ENCODE data around the gene LMO2.

Gene LMO2

DNA sequence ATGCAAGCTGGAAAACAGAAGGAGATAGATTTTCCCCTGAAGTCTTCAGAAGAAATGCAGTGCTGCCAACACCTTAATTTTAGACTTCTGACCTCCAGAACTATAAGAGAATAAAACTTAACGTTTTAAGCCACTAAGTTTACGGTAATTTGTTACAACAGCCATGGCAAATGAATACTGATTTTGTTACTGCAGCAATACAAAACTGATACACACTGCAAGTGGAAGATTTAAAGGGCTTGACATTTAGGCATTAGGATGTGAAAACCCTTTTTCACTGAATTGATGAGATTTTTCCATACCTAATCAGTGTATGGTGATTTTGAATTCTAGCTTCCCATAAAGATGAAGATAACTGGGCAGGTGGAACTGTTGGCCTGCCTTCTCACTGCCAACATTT, 22.1 kb upstream of the LMO2 start:
- no peak for DNase-seq (ENCODE audit: low spot score)

DNA sequence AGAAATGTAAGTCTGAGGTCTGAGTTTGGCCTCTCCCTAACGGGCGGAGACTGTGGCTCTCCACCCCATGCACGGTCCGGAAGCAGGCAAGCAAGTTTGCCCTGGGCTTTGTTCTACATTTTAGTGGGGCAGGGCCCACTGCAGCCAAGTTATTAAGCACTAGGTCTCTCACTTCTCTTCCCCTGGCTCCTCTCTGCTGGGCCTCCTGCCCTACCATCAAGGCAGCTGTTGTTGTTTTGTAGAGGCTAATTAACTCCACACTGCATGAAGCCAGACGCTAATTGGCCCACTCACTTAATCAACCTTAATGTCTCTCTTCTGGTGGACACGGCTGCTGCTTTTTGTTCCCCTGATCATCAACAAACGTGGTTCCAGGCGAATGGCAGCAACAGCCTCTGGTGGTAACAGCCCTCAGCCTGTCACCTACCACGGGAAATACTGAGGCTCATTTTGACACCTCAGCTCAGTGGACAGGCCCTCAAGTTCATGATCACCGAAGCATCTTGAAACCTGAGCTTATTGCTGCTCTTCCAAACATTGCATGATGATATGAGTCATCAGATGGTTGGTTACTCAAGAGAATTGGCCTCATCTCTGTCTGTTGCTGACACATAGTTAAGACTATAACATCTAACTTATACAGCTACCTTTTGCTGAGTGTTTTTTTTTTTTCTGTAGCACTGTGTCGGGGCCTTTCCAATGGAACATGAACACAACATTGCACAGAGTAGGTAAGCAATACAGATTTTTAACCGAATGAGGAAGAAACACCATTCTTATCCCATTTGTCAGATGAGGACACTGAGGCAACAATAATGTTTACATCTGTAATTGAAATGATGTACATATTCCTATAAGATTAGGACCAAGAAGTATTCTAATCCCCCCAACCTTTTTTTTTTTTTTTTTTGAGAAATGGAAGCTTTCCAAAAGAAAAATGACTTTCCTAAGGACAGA, 20.8 kb upstream of the LMO2 start:
- no peak for DNase-seq (ENCODE audit: low spot score)

DNA sequence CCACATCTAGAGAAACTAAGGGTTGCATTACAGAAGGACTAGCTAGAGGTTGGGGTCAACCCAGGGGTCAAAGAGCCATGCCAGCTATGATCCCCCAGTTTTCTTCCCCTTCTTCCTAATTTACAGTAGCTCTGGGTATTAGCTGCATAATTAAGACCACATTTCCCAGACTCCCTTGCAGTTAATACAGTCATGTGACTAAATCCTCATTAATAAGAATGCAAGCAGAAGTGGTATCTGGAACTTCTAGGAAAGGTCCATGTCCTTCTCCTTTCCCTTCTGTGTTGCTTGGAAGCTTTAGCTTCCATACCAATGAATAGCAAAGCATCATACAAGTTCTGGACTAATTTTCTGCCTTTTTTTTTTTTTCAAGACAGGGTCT, 19.1 kb upstream of the LMO2 start:
- no peak for DNase-seq (ENCODE audit: low spot score)

DNA sequence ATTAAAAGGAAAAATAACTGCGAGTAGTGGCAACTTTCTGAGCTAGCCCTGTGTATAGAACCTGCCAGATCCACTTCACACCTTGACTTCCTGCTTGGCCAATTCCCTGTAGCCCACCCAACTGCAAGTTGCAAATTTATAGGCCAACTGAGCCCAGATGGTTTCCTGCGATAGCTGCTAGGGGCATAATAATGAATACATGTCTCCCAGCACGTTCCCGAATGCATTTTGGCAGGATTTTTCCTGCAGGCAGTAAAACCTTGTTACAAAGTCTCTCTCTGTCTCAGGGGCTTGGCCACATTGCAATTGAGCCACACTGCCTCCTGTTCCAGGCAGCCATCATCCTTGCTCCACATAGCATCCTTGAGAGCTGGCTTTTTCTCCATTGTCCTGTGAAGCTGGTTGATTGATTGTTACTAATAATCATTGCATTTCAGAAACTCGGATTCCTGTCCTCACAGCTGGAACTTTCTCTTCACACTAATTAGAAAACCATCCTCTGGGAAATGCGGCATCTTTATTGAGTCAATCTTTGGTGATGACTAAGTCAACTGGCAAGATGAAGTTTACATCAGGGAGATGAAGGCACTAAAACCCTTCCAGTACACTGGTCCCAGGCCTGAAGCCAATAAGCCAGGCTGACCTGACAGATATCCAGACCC, 18.6 kb upstream of the LMO2 start:
- DNase-seq (ENCODE audit: low spot score) = no peak

DNA sequence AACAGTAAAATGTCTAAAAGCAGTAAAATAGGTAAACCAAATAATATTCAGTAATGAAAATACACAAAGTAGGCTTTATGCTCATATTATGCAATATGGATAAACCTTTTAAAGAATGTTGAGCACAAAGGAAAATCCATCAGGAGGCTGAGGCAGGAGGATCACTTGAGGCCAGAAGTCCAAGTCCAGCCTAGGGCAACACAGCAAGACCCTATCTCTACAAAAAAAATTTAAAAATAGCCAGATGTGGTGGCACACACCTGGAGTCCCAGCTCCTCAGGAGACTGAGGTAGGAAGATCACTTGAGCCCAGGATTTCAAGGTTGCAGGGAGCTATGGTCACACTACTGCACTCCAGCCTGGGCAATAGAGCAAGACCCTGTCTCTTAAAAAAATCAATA, 17.7 kb upstream of the LMO2 start:
- no peak for DNase-seq (ENCODE audit: low spot score)

DNA sequence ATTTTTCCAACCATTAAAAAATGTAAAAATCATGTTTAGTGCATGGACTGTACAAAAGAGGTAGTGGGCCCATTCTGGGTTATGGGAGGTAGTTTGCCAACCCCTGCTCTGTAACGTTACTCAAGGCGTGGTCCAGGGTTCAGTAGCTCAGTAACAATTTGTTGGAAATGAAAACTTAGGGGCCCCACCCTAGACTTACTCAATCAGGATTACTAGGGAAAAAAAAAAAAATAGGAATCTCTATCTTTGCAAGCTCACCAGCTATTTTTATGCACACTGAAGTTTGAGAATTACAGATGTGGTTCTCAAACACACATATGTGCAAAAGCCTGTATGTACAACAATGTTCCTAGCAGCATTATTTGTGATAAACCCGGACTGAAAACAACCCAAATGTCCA, 17.3 kb upstream of the LMO2 start:
- DNase-seq (ENCODE audit: low spot score) = no peak

DNA sequence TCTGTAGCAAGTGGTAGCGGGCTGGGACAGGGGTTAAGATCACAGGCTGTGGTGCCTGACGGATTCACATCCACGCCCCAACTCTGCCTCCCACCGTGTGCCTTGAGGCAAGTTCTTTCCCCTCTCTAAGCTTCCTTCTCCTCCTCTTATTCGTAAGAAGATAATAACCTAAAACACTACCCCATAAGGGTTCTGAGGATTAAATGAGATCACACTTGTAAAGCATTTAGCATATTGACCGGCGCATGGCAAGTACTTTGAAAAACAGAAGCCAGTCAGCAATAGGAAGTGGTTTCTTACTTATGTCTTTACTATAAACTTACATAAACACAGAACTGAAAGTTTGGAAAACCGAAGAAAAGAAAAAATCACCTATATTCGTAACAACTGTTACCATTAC, 15.5 kb upstream of the LMO2 start:
- DNase-seq (ENCODE audit: low spot score) = no peak

DNA sequence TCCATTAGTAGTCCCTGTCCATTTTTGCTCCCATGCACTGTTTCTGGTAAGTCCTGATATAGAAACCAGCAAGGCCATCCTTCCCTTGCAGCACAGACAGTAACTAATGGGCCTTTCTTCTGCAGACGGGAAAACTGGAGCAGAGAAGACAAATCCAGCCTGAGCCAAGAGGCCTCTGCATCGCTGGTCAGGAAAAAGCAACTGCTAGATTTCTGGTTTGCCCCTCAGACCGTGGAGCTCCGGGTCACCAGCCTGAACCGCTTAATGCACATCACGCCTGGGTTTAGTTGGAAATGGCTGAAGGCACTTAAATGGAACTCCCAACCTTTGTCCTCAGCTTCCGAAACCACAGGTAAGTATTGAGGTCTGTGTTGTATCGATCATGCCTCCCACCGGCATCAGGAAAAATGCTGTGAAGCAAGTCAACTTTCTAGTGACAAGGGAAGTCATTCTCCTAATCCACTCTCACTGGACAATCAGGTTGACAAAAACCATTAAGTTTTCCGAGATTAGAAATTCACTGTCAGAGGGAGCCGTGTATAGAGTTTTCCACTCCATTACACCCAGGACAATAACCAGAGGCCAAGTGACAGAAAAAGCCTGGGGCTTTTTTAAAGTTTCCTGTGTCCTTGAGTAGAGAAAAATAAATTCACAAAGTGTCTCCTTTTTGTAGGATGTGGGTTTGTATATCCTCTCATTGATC, 14.8 kb upstream of the LMO2 start:
- DNase-seq (ENCODE audit: low spot score) = no peak

DNA sequence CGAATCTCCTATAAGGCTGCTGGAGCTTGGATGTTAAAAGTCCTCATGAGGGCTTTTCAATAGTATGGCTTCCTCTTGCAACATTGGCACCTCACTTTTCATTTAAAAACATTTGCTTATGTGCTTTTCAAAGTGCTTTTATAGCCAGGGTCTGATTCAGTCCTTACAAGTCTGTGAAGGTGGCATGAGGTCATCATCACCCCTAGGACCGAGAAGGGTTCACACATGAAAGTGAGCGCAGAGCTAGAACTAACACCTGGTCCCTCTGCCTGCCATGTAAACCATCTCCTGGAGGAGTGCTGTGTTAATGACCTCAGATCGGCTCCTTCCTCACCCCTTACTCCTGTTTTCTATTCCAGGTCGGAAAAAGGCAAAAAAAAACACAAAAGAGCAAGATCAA, 12.2 kb upstream of the LMO2 start:
- DNase-seq (ENCODE audit: low spot score) = no peak

DNA sequence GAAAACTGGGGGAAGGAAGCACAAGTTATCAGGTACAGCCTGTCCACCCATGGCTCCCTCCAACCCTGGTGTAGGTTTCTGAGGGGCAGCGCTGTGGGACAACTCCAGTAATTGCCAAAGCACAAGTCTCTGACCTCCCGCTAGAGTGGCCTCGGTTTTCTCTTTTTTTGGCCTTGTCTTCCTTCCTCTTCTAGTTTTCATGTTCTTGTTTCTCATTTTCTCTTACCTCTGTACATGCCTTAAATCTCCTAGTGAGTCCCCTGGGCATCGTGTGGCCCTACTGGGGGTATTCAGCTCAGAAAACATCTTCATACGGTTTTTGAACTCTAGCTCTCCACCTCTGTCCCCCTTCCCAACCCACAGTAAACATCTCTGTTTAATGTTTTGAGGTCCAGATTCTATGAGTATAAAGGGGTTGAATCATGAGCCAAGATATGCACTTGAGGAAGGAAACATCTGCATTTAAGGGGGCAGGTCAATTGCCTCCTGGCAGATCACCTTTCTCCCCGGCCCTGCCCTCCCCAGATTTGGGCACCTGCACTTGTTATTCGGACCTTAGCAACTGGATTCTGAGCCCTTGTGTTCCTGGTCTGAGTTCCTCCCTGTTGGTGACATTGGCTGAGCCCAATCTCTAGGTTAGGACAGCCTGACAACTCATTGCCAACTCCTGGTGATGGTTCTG, 8.4 kb upstream of the LMO2 start:
- DNase-seq (ENCODE audit: low spot score) = no peak

DNA sequence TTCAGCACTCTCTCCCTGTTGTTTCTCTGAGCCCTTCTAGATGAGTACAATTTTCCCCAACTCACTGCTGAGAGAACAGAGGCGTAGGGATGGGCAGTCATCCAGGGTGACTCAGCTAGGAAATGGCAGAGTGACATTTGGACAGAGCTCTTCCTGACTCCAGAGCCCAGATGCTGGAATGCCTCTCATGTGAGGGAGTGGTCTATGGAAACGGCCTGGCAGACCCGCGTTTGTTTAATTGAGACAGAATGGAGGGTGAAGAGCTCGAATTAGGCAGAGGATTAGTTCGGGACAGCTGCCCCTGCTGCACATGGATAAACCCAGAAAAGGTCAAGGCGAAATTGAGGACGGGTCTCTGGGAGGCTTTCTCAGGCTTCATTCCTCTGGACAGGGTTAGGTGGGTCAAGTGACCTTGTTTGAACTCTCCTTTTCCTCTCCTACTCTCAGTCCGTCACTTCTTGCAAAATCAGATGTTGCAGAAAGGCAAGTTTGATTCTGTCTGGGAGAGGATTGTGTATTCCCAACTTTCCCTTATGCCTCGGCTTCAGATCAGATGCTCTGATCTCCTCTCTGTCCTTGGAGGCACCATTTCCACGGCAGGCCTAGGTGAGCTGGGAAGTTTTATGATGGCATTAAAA, 7.6 kb upstream of the LMO2 start:
- no peak for DNase-seq (ENCODE audit: low spot score)

DNA sequence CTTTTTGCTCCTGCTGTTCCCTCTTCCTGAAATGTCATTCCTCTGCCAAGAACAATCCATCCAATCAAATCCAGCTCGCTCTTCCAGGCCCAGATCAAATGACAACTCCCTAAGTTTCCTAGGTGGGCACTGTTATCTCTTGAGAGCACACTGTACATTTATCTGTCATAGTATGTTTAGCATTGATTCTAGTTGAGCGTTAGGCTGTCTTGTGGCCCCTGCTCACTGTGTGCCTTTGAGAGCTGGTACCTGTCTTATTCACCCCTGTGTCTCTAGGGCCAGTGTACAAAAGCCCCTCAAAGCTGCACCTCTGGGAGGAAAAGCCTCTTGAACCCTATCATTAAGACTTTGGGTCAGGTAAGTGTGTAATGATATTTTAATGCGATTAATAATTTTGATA, 7.1 kb upstream of the LMO2 start:
- no peak for DNase-seq (ENCODE audit: low spot score)

DNA sequence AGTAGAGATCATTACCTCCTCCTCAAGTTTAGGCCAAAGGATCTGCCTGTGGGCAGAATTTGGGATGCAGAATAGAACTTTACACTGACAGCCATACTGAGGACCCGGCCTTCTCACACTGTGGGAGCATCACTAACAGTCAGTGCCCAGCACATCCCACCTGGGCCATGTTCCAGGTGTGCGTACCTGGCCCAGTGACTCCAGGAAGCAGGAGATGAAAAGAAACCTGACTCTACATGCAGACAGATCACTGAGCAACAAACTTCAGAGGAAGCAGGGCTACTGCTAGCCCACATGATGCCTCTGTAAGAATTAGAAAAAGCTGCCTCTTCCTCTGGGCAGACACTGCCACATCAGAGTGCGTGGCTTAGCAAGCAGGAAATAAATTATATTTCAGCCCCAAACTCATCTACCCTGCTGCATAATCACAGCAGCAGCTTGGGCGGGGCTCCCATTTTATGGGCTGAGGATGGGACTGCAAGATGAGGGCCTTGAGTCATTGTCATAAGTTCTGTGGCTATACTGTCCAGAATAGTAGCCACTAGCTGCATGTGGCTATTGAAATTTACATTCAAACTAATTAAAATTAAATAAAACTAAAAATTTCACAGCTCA, 6.0 kb upstream of the LMO2 start:
- DNase-seq (ENCODE audit: low spot score) = no peak

DNA sequence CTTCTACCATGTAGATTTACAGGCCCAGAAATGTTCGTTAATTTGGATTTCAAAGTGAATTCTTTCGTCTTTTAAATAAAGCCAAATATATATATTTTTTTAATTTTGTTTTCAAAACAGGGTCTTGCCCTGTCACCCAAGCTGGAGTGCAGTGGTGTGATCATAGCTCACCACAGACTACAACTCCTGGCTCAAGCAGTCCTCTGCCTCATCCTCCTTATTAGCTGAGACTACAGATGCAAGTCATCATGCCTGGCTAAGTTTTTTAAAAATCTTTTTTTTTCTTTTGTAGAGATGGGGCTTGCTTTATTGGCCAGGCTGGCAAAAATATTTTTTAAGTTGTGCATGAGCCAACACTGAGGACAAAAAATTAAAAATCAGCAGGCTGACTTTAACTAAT, 5.0 kb upstream of the LMO2 start:
- DNase-seq (ENCODE audit: low spot score) = no peak

DNA sequence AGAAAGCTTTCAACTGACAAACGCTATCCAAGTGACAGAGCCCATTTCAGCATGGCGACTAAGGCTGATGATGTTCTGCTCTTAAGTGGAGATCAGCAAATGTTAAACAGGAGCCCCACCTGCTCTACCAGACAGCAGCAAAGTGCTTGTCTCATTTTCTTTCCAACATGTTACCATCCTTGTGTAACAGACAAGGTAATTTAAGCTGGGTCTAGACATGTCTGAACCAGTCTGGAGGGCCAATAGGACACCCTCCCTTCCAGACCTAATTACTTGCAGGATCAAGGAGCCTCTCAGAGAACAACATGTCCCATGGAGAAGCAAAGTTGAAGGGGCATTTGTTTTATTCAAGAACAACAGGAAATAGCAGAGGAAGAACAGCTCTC, 3.9 kb upstream of the LMO2 start:
- DNase-seq (ENCODE audit: low spot score) = no peak

DNA sequence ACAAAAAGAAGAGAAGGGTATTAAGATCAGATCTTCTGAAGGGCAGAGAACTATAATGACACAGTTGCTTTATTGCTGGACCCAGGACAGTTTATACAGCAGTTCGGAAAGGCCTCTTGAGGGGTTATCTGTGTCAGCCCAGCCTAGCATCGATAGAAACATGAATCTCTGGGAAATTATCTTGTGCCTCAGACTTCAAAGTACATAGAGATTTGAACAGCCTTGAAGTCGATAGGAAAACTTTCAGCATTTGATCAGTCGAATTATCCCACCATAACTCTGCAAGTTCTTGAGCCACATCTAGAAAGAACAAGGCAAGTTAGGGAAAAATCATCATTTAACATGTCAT, 2.5 kb upstream of the LMO2 start:
- no peak for DNase-seq (ENCODE audit: low spot score)

DNA sequence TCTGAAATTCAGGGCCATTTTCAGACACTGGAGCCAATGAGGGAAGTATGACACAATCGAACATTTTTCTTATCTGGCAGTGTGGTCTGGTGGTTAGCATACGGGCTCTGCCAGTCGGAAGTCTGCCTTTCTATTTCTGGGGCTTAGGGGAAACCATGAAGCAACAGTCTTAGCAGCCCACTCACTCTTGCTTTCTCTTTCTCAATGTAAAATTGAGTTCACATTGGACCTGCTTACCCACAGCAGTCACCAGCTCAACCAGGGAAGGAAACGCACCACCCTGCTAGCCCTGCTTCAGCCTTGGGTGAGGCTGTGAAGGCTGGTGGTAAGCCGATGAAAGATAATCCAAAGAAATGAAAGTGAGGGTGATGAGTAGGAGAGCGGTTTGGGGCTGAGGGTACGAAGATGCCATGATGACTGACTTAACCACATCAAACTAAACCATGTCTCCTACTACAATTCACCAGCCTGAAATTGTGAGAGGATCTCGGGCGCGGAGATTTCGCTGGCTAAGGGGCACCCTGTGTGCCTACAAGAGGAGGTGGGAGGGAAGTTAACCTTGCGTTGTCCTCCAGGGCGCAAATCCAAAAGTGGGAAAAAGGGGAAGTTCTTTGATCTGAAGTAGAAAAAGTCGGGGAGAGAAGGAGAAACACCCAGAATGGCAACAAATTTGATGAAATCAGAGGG, 2.0 kb upstream of the LMO2 start:
- no peak for DNase-seq (ENCODE audit: low spot score)

DNA sequence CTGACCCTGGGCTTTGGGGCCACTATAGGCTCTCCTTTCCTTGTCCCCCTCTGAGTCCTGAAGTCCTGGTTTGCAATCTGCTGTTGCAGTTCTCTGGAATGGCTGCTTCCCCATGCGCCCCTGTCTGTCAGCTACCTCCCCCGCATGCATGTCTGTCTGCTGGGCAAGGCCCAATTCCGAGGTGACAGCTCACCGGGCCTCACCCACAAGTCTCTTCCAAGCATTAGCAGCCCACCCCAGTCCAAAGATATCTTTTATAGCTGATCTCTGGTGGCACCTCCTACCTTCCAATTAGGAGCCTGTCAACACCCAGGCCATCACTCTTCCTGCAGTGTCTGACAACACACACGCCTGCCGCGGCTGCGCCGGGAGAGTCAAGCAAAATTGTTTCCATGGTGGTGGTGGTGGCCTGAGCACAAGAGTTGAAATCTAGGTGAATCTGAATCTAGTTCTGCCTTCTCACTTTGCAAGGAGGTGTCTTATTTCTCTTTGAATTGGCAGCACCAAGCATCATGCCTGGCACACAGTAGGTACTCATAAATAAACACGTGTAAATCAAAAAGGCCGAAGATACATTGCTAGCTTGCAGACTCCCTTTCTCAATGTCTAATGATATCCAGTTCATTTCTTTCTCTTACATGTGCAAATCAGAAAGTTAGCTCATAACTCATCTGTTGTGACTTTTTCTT, 1.2 kb upstream of the LMO2 start:
- DNase-seq (ENCODE audit: low spot score) = no peak

DNA sequence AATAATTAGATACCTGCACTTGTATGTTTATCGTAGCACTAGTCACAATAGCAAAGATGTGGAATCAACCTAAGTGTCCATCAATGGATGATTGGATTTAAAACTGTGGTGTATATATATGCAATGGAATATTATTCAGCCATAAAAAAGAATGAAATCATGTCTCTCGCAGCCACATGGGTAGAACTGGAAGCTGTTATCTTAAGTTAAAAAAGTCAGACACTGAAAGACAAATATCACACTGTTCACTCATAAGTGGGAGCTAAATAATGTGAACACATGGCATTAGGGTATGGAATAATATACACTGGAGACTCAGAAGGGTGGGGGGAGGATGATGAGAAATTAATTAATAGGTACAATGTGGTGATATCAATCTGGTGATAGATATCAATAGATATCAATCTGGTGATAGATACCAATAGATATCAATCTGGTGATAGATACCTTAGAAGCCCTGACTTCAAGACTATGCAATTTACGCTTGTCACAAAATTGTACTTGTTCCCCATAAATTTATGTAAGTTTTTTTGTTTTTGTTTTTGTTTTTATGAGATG, 2.0 kb downstream of the LMO2 start:
- DNase-seq (ENCODE audit: low spot score) = no peak

DNA sequence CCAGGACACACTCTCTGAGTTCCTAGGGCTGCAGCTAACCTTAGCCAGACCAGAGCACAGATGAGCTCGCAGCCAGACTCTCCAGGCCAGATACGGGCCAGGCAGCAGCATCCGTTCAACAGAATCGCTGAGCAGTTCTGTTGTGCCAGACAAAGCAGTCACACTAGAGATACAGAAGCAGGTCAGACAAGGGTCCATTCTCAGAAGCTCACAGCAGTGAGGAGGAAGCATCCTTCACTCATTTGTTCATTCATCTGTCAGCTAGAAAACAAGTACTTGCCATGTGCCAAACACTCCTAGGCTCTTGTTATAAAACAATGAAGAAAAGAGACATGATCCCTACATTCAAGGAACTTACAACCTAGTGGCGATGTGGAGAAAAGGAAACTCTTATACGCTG, 2.6 kb downstream of the LMO2 start:
- no peak for DNase-seq (ENCODE audit: low spot score)
